Naive thymus-derived CD8-positive, alpha-beta T cell (primary cell): ENCODE results near the gene NDUFB4. TPM values are rescaled to one million over a fixed set of nuclear protein-coding genes. Genes with fewer than 3 reads are reported as not detected.
"Not testable (repeated sequence)": the region's sequence is repeated elsewhere in the genome, so short reads cannot be mapped to it uniquely, and the experiment has no call there.

Source experiments
- ATAC-seq, 2 donors: fragments of 150-1000 bp; cut with Tn5 transposase in 1 of 2; sonication (Bioruptor Pico), chemical (Tn5 transposase) in 1 of 2; 1 replicate in 1 of 2; 2 replicates in 1 of 2; pipeline ENCODE4 v1.10.0; 2021; ENCODE audit warnings: mild to moderate bottlenecking in 2 of 2, moderate library complexity in 2 of 2
- POLR2A ChIA-PET: fragments of 350-600 bp; sonication (Branson Sonifier 250); formaldehyde crosslinking; loops from one replicate; lab custom pipeline; 2021; ENCODE audit warnings: antibody characterized with exemption; lab: Charles Lee
- DNase-seq, 10 donors: peaks; one replicate each; pipeline versions ENCODE4 v3.0.0 to v3.0.0-alpha.2; 2020 to 2022
- H3K27ac Mint-ChIP-seq, 10 donors: one replicate each; pipeline ENCODE4 v1.8.0; 2020 to 2022; ENCODE audit warnings: mild to moderate bottlenecking in 10 of 10, mixed read lengths in 10 of 10, moderate library complexity in 4 of 10, inconsistent platforms in 1 of 10
- H3K27me3 Mint-ChIP-seq, 5 donors: one replicate each; pipeline ENCODE4 v1.8.0; 2021 to 2022; ENCODE audit warnings: mixed read lengths in 5 of 5
- H3K36me3 Mint-ChIP-seq, 3 donors: one replicate each; pipeline ENCODE4 v1.8.0; 2020 to 2022; ENCODE audit warnings: mixed read lengths in 3 of 3, mild to moderate bottlenecking in 2 of 3, inconsistent platforms in 1 of 3
- H3K4me1 Mint-ChIP-seq, 4 donors: one replicate each; pipeline ENCODE4 v1.8.0; 2021 to 2022; ENCODE audit warnings: mixed read lengths in 4 of 4
- H3K4me3 Mint-ChIP-seq, 10 donors: one replicate each; pipeline ENCODE4 v1.8.0; 2020 to 2022; ENCODE audit warnings: mild to moderate bottlenecking in 10 of 10, mixed read lengths in 10 of 10, moderate library complexity in 6 of 10, inconsistent platforms in 1 of 10
- H3K9me3 Mint-ChIP-seq, 9 donors: one replicate each; pipeline ENCODE4 v1.8.0; 2020 to 2022; ENCODE audit warnings: mixed read lengths in 9 of 9, mild to moderate bottlenecking in 3 of 9, inconsistent platforms in 1 of 9, moderate library complexity in 1 of 9
- polyA plus RNA-seq, 3 donors: library from polyadenylated mRNA; unstranded; fragments of 300-500 nt; fragmentation: Illumina TruSeq; gene quantifications; one replicate each; pipeline ENCODE4 v1.2.3, GENCODE V29; 2021
- total RNA-seq, 8 experiments: library from RNA in 2 of 8; stranded (reverse) in 2 of 8; gene quantifications; one replicate each; pipeline ENCODE4 v1.2.3 and lab custom pipeline; 2021 to 2026

Gene NDUFB4
- total and polyA plus RNA-seq, 5 experiments from 2014 or later: 87.5 to 277 (median 249) TPM

- Mint-ChIP-seq H3K4me1 (peaks cover 9 to 16% (median 13%) of the 10 kb centered on the region in 4 donors), H3K27ac (peak overlapping the region in 8 of 10 donors; percentile 96 to 99 (median 98)), H3K36me3 (peaks cover 0 to 21% (median 9%) of the 10 kb centered on the region in 3 donors), H3K27me3 (peaks cover 0 to 2% (median 0%) of the 10 kb centered on the region in 5 donors), H3K4me3 (peak overlapping the region in 9 of 10 donors; percentile 90 to 98 (median 95)), H3K9me3 (no peaks in the 10 kb centered on the region)
- POLR2A ChIA-PET: interaction anchor here (1.4 to 2.1 kb wide), 4 partner anchors 28 to 248 kb away, joined by 6 to 37 read pairs (median 17); partner anchors contain the start of genes GTF2E1, LRRC58 and RABL3
- DNase-seq: no peak
- ATAC-seq: no peak
These were observed 702 bp downstream of the NDUFB4 start for GRCh38 chr3:120596853-120597223.

- H3K27ac Mint-ChIP-seq: peak overlapping the region in 2 of 10 donors; percentile 83 to 84
- DNase-seq (no peak), ATAC-seq (no peak)
- H3K36me3 Mint-ChIP-seq: peaks cover 0 to 27% (median 9%) of the 10 kb centered on the region in 3 donors
- POLR2A ChIA-PET: interaction anchor here (1.1 kb wide), 1 partner anchor 145 kb away, joined by 3 read pairs; the partner anchor contains the start of genes GTF2E1 and RABL3
- H3K9me3 Mint-ChIP-seq: no peaks in the 10 kb centered on the region
- H3K4me3 Mint-ChIP-seq: peak overlapping the region in 2 of 10 donors; percentile 61 to 81
- H3K27me3 Mint-ChIP-seq: peaks cover 0 to 2% (median 0%) of the 10 kb centered on the region in 5 donors
- peaks cover 10 to 17% (median 13%) of the 10 kb centered on the region in 4 donors for H3K4me1 Mint-ChIP-seq
These were observed 1.4 kb downstream of the NDUFB4 start for GRCh38 chr3:120597445-120598049.

- Mint-ChIP-seq H3K27me3 (peaks cover 0 to 2% (median 0%) of the 10 kb centered on the region in 5 donors), H3K9me3 (no peaks in the 10 kb centered on the region), H3K4me3 (no peak overlapping the region), H3K27ac (no peak overlapping the region), H3K36me3 (peaks cover 0 to 36% (median 9%) of the 10 kb centered on the region in 3 donors), H3K4me1 (peaks cover 10 to 21% (median 14%) of the 10 kb centered on the region in 4 donors)
- DNase-seq (no peak), ATAC-seq (no peak)
- POLR2A ChIA-PET: no interaction called here
These were observed 3.1 kb downstream of the NDUFB4 start for GRCh38 chr3:120599211-120599610.

DNA sequence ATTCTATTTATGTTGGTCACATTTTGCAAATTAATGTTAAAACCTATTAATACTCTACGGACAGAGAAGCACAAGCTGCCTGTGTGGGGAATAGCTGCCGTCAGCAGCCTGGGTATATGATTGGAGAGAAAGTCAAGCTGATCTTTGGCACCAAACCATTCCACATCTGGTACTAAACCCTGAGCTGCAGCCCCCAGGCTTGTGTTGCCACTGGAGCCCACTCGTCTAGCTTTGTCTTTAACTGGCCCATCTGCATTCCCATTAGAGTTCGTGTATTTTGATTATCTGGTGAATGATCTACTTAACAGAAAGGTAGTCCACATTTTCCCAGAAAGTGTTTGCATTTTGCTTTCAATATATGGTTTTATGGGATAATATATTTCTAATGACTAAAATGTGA is 5.4 kb downstream of the NDUFB4 start:
- POLR2A ChIA-PET: interaction anchor here (0.9 kb wide), 1 partner anchor 141 kb away, joined by 7 read pairs; the partner anchor contains the start of genes GTF2E1 and RABL3
- ATAC-seq: no peak
- H3K27me3 Mint-ChIP-seq: no peaks in the 10 kb centered on the region

DNA sequence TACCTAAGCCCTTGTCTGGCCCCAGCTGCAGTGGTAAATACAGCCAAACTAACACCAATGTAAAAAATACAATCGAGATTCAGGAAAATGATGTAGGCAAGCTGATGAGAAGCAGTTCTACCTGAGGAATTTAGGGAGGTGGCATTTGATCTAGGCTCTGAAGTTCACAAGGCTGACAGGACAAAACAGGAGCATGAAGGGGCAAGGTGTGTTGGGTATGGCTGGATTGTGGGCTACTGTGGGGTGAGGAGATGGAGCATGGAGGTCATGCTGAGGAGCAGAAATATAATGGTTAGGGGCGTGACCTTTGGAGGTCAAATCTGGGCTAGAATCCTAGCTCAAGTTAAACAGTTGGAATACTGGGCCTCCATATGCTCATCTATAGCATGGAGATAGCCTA is 6.5 kb downstream of the NDUFB4 start:
- DNase-seq (no peak), ATAC-seq (no peak)
- Mint-ChIP-seq H3K4me1 (peaks cover 5 to 13% (median 7%) of the 10 kb centered on the region in 4 donors), H3K27ac (peak overlapping the region in 3 of 10 donors; percentile 47 to 65 (median 49)), H3K4me3 (no peak overlapping the region), H3K36me3 (peaks cover 0 to 30% (median 9%) of the 10 kb centered on the region in 3 donors), H3K9me3 (no peaks in the 10 kb centered on the region), H3K27me3 (no peaks in the 10 kb centered on the region)
- POLR2A ChIA-PET: no interaction called here

More for the DNA sequence above, 5.4 kb downstream of the NDUFB4 start:
- peak overlapping the region in 5 of 10 donors; percentile 14 to 76 (median 68) for H3K27ac Mint-ChIP-seq
- H3K9me3 Mint-ChIP-seq: no peaks in the 10 kb centered on the region
- H3K4me3 Mint-ChIP-seq: no peak overlapping the region
- H3K4me1 Mint-ChIP-seq: peaks cover 6 to 13% (median 9%) of the 10 kb centered on the region in 4 donors
- DNase-seq: no peak
- peaks cover 0 to 36% (median 9%) of the 10 kb centered on the region in 3 donors for H3K36me3 Mint-ChIP-seq

- Mint-ChIP-seq H3K4me1 (peaks cover 5 to 13% (median 7%) of the 10 kb centered on the region in 4 donors), H3K27ac (peak overlapping the region in 2 of 10 donors; percentile 15 to 17), H3K27me3 (no peaks in the 10 kb centered on the region), H3K36me3 (peaks cover 0 to 30% (median 9%) of the 10 kb centered on the region in 3 donors), H3K4me3 (no peak overlapping the region), H3K9me3 (no peaks in the 10 kb centered on the region)
- ATAC-seq: no peak
- no peak for DNase-seq
- POLR2A ChIA-PET: no interaction called here
These were observed 8.2 kb downstream of the NDUFB4 start for GRCh38 chr3:120604382-120604781.

DNA sequence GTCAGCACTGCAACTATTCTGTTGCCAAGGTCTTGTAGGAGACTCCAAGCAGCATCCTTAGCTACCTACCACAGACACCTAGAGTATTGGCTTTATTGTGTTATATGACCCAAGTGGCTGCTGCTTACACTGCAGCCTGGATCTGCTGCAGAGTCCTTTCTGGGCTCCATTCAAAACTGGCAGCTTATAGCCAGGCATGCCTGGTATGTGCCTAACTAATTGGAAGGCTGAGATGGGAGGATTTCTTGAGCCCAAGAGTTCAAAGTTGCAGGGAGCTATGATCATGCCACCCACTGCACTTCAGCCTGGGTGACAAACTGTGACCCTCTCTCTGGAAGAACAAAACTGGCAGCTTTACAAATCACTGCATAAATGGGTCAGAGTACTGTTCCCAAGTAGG is 8.6 kb downstream of the NDUFB4 start:
- Mint-ChIP-seq H3K9me3 (no peaks in the 10 kb centered on the region), H3K27me3 (peaks cover 0 to 2% (median 0%) of the 10 kb centered on the region in 5 donors), H3K36me3 (peaks cover 0 to 30% (median 9%) of the 10 kb centered on the region in 3 donors), H3K4me3 (no peak overlapping the region), H3K27ac (peak overlapping the region in 1 of 10 donors; percentile 38), H3K4me1 (peaks cover 5 to 13% (median 7%) of the 10 kb centered on the region in 4 donors)
- no peak for DNase-seq
- POLR2A ChIA-PET: no interaction called here
- no peak for ATAC-seq

DNA sequence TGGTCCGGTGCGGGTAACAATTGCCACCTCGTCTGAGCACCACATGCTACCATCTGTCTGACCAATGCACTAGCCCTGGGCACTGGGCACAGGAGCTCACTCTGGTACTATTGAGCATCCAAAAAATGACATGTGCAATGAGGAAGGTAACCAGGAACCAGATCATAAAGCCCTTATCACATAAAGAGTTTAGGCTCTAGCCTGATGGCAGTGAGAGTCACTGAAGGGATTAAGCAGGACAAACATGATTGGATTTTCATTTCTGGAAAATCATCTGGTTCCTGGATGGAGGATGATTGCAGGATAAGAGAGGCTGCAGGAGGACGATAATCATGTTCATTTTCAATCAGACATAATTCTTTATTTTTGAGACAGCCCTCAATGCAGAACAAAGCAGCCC is 12.4 kb downstream of the NDUFB4 start:
- DNase-seq: no peak
- peaks cover 0 to under 1% (median 0%) of the 10 kb centered on the region in 3 donors for H3K36me3 Mint-ChIP-seq
- ATAC-seq: no peak
- POLR2A ChIA-PET: no interaction called here
- peaks cover 0 to 2% (median 0%) of the 10 kb centered on the region in 5 donors for H3K27me3 Mint-ChIP-seq
- H3K4me1 Mint-ChIP-seq: no peaks in the 10 kb centered on the region
- no peak overlapping the region for H3K27ac Mint-ChIP-seq
- no peaks in the 10 kb centered on the region for H3K9me3 Mint-ChIP-seq
- no peak overlapping the region for H3K4me3 Mint-ChIP-seq

DNA sequence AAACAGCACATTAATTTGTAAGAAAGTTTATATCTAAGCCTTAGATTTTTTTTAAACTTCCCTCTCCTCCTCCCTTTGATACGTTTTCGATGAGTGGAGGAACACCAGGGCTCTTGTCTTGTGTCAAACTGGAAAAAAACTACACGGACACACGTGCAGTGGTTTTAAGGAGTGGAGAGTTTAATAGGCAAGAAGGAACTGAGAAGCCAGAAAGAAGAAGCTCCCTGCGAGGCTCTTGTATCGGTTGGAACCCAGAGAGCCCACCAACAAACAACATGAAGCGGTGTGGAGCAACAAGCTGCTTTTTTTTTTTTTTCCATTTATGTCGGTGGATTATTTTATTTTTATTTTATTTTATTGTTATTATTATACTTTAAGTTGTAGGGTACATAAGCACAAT is 18.6 kb downstream of the NDUFB4 start:
- Mint-ChIP-seq H3K36me3 (no peaks in the 10 kb centered on the region), H3K27ac (no peak overlapping the region), H3K9me3 (no peaks in the 10 kb centered on the region), H3K4me1 (no peaks in the 10 kb centered on the region), H3K27me3 (peaks cover 0 to 3% (median 0%) of the 10 kb centered on the region in 5 donors), H3K4me3 (no peak overlapping the region)
- ATAC-seq: no peak
- POLR2A ChIA-PET: no interaction called here
- no peak for DNase-seq

DNA sequence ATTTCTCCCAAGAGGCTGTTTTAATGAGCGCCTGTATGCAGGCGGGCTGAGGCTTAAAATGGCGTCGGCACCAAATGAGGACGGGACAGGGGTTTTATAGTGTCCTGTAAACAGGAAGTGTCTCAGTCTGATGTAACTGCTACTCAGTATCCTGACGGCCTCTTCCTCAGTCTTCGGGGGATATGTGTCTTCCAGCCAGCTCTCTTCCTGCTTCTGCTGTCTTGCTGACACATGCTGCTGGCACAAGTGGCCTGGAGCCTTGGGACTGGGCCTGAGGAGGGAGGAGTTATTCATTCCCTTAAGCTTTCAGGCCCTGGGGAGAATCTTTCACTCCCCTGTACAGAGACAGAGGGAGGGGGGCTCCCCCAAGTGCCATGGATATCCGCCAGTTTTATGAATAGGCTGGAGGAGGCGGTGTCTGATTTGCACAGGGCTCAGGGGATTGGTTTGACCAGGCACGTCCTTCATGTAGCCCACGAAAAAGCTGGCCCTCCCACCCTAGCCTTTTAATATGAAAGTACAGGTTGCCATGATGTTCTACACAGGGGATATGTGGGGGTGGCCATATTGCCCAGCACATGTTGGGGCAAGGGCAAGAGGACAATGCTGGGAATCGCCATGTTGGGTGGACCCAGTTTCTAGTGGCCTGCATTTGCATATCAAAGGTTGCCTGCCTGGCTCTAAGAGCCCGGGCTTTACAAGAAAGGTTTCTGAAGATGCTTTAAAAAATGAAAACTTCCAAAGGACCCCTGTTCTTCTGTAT is 19.9 kb downstream of the NDUFB4 start:
- Mint-ChIP-seq H3K27me3 (peaks cover 0 to 2% (median 0%) of the 10 kb centered on the region in 5 donors), H3K27ac (no peak overlapping the region), H3K9me3 (no peaks in the 10 kb centered on the region), H3K36me3 (no peaks in the 10 kb centered on the region), H3K4me3 (no peak overlapping the region), H3K4me1 (no peaks in the 10 kb centered on the region)
- no peak for ATAC-seq
- POLR2A ChIA-PET: no interaction called here
- no peak for DNase-seq

GRCh38 chr3:120616745-120617144 is 20.6 kb downstream of the NDUFB4 start:
- POLR2A ChIA-PET, H3K36me3 Mint-ChIP-seq, H3K4me3 Mint-ChIP-seq, ATAC-seq, DNase-seq, H3K27me3 Mint-ChIP-seq, H3K9me3 Mint-ChIP-seq, H3K4me1 Mint-ChIP-seq: not testable (repeated sequence)
- peak overlapping the region in 1 of 10 donors; percentile 2 for H3K27ac Mint-ChIP-seq

- ATAC-seq (no peak), DNase-seq (no peak)
- Mint-ChIP-seq H3K27me3 (peaks cover 0 to 5% (median 3%) of the 10 kb centered on the region in 5 donors), H3K9me3 (peaks cover 0 to 35% (median 17%) of the 10 kb centered on the region in 9 donors), H3K4me1 (no peaks in the 10 kb centered on the region), H3K27ac (no peak overlapping the region), H3K4me3 (no peak overlapping the region), H3K36me3 (peaks cover 2 to 12% (median 5%) of the 10 kb centered on the region in 3 donors)
- POLR2A ChIA-PET: no interaction called here
These were observed 26.3 kb downstream of the NDUFB4 start for GRCh38 chr3:120622457-120622856.
